Panc1 (cell line): Measurements from ENCODE around the gene ABCC11. TPM values are rescaled to one million over a fixed set of nuclear protein-coding genes. Genes with fewer than 3 reads are reported as not detected.

Experiments used
- ATAC-seq: fragments of 200-7000 bp; cut with Tn5 transposase; 2 replicates; pipeline ENCODE4 v1.9.1; 2020; ENCODE audit warnings: mild to moderate bottlenecking, moderate library complexity
- BruUV-seq: library from RNA; stranded (reverse); fragments of 400-500 nt; replicated peaks from 2 replicates; lab custom pipeline; 2021; lab: Mats Ljungman, UMichigan
- CTCF ChIA-PET: fragments of 300-600 bp; sonication (Branson Sonifier 250); formaldehyde crosslinking; loops from one replicate; lab custom pipeline; 2022; ENCODE audit warnings: antibody characterized with exemption; lab: Charles Lee
- POLR2A ChIA-PET: fragments of 300-600 bp; sonication (Branson Sonifier 250); formaldehyde crosslinking; loops from one replicate; lab custom pipeline; 2022; ENCODE audit warnings: antibody characterized with exemption; lab: Charles Lee
- DNase-seq: peaks from one replicate; pipeline ENCODE4 v3.0.0-alpha.2; 2010; ENCODE audit warnings: low read depth, low spot score
- H3K27ac ChIP-seq: 2 replicates; pipeline ENCODE4 v1.5.1; 2011; ENCODE audit warnings: mild to moderate bottlenecking, low read length, inconsistent platforms
- H3K27me3 ChIP-seq: fragments of 200-500 bp; sonication (Bioruptor generic); 2 replicates; pipeline ENCODE4 v1.6.0; 2014; ENCODE audit warnings: low read length, inconsistent platforms; ENCODE audit not compliant: control insufficient read depth, insufficient read depth
- H3K36me3 ChIP-seq: fragments of 200-500 bp; sonication (Bioruptor generic); 2 replicates; pipeline ENCODE4 v1.5.1; 2014; ENCODE audit warnings: inconsistent platforms, mild to moderate bottlenecking, low read length, moderate library complexity; ENCODE audit not compliant: control insufficient read depth, insufficient read depth
- H3K4me1 ChIP-seq: 2 replicates; pipeline ENCODE4 v1.5.1; 2011; ENCODE audit warnings: inconsistent platforms, mild to moderate bottlenecking, low read length, moderate library complexity; ENCODE audit not compliant: control insufficient read depth, insufficient read depth
- H3K4me3 ChIP-seq, 2 experiments: 2 replicates each; pipeline ENCODE4 v1.5.1; 2011 to 2012; ENCODE audit warnings: low read depth in 2 of 2, low read length in 2 of 2, mild to moderate bottlenecking in 2 of 2, inconsistent platforms in 1 of 2, moderate library complexity in 1 of 2
- H3K9me3 ChIP-seq: fragments of 200-500 bp; sonication (Bioruptor generic); 2 replicates; pipeline ENCODE4 v1.5.1; 2014; ENCODE audit warnings: low read depth, mild to moderate bottlenecking, inconsistent platforms, low read length, moderate library complexity; ENCODE audit not compliant: control insufficient read depth, insufficient read depth
- POLR2AphosphoS5 ChIP-seq: IDR thresholded peaks from 2 replicates; pipeline ENCODE4 v1.6.1; 2012; ENCODE audit warnings: mild to moderate bottlenecking, low read depth, low read length, moderate library complexity
- SIN3A ChIP-seq: IDR thresholded peaks from 2 replicates; pipeline ENCODE4 v1.6.1; 2012; ENCODE audit warnings: low read depth, mild to moderate bottlenecking, low read length, moderate library complexity, borderline replicate concordance; ENCODE audit not compliant: insufficient read depth
- TCF7L2 ChIP-seq: IDR thresholded peaks from 2 replicates; pipeline ENCODE4 v1.6.1; 2011; ENCODE audit warnings: mild to moderate bottlenecking, low read depth, low read length, inconsistent platforms
- in situ Hi-C: cut with HindIII; loops from 2 replicates; pipeline ENCODE4 v1.10.0; 2016; ENCODE audit warnings: low sequenced_read_pairs, low pct_unique_long_range_greater_than_20kb
- intact Hi-C: fragments of 100-400 bp; cut with micrococcal nuclease; formaldehyde crosslinking; loops from one replicate; pipeline ENCODE4 v1.10.0; 2022; ENCODE audit not compliant: unreplicated experiment
- total RNA-seq: library from RNA; stranded (reverse); gene quantifications from one replicate; pipeline ENCODE4 v1.2.1, GENCODE V29; 2021; ENCODE audit not compliant: unreplicated experiment
- TF ChIP-seq, protein P1 (sequence below): fragments of 450-650 bp; IDR thresholded peaks from 2 replicates; pipeline ENCODE4 v1.5.1; 2017; ENCODE audit warnings: mild to moderate bottlenecking
- TF ChIP-seq, protein P2 (sequence below), 2 experiments: IDR thresholded peaks; 2 replicates each; pipeline ENCODE4 v1.6.1; 2011 to 2012; ENCODE audit warnings: low read depth in 2 of 2, control low read depth in 1 of 2, low read length in 1 of 2, mild to moderate bottlenecking in 1 of 2, moderate library complexity in 1 of 2; ENCODE audit not compliant: insufficient read depth in 1 of 2

ABCC11 gene
- total RNA-seq, 1 experiment from 2014 or later = not detected

DNA sequence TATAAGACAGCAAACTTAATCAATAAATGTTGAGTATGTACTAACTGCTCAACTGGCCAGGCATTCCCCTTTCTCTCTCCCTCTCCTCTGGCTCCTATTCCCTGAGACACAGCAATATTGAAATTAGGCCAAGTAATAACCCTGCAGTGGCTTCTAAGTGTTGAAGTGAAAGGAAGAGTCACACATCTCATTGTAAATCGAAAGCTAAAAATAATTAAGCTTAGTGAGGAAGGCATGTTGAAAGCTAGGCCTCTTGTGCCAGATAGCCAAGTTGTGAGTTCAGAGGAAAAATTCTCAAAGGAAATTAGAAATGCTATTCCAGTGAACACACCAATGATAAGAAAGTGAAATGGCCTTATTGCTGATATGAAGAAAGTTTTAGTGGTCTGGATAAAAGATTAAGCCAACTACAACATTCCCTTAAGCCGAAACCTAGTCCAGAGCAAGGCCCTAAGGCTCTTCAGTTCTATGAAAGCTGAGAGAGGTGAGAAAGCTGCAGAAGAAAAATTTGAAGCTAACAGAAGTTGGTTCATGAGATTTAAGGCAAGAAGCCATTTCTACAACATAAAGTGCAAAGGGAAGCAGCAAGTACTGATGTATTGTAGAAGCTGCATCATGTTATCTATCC, 35.4 kb upstream of the ABCC11 start:
- DNase-seq = no peak
- no peaks in the 10 kb centered on the region for H3K27me3 ChIP-seq
- H3K27ac ChIP-seq = no peak overlapping the region
- H3K9me3 ChIP-seq = no peaks in the 10 kb centered on the region
- H3K36me3 ChIP-seq = no peaks in the 10 kb centered on the region
- ChIA-PET CTCF (no interaction called here), POLR2A (interaction anchor here (0.6 kb wide), 1 partner anchor 308 kb away, joined by 8 read pairs; no protein-coding TSS in a partner anchor)
- H3K4me3 ChIP-seq = no peak overlapping the region
- H3K4me1 ChIP-seq = no peaks in the 10 kb centered on the region; the same call in 1 of the 2 replicates
- intact Hi-C loops (no loop called here), in situ Hi-C loops (no loop called here)
- ATAC-seq = no peak
- TF ChIP-seq, protein P1, sequence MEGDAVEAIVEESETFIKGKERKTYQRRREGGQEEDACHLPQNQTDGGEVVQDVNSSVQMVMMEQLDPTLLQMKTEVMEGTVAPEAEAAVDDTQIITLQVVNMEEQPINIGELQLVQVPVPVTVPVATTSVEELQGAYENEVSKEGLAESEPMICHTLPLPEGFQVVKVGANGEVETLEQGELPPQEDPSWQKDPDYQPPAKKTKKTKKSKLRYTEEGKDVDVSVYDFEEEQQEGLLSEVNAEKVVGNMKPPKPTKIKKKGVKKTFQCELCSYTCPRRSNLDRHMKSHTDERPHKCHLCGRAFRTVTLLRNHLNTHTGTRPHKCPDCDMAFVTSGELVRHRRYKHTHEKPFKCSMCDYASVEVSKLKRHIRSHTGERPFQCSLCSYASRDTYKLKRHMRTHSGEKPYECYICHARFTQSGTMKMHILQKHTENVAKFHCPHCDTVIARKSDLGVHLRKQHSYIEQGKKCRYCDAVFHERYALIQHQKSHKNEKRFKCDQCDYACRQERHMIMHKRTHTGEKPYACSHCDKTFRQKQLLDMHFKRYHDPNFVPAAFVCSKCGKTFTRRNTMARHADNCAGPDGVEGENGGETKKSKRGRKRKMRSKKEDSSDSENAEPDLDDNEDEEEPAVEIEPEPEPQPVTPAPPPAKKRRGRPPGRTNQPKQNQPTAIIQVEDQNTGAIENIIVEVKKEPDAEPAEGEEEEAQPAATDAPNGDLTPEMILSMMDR = no peak
- TF ChIP-seq TCF7L2 (no peak), POLR2AphosphoS5 (no peak), SIN3A (no peak)
- TF ChIP-seq, protein P2, sequence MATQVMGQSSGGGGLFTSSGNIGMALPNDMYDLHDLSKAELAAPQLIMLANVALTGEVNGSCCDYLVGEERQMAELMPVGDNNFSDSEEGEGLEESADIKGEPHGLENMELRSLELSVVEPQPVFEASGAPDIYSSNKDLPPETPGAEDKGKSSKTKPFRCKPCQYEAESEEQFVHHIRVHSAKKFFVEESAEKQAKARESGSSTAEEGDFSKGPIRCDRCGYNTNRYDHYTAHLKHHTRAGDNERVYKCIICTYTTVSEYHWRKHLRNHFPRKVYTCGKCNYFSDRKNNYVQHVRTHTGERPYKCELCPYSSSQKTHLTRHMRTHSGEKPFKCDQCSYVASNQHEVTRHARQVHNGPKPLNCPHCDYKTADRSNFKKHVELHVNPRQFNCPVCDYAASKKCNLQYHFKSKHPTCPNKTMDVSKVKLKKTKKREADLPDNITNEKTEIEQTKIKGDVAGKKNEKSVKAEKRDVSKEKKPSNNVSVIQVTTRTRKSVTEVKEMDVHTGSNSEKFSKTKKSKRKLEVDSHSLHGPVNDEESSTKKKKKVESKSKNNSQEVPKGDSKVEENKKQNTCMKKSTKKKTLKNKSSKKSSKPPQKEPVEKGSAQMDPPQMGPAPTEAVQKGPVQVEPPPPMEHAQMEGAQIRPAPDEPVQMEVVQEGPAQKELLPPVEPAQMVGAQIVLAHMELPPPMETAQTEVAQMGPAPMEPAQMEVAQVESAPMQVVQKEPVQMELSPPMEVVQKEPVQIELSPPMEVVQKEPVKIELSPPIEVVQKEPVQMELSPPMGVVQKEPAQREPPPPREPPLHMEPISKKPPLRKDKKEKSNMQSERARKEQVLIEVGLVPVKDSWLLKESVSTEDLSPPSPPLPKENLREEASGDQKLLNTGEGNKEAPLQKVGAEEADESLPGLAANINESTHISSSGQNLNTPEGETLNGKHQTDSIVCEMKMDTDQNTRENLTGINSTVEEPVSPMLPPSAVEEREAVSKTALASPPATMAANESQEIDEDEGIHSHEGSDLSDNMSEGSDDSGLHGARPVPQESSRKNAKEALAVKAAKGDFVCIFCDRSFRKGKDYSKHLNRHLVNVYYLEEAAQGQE (IDR thresholded peaks at IDR 0.05; ENCODE audit: insufficient read depth in 1 of 2, low read depth in 2 of 2, low read length in 1 of 2) = no peak
- BruUV-seq = no TSS peak

DNA sequence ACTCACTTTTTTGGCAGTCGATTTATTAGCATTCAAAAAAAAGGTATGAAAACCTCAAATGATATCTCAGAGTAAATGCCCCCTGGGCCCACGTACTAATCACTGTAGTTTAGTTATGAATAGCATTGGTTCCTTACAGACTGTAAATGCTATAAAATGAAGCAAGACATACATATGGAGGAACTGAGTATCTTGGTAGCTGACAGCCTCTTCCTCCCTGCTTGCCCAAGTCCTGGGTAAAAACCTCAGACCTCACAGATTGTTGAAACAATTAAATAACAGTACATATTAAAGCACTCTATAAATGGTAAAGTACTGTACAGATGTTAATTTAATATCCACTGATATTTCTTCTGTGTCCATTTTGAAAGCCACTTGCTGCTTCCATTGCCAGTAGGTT, 33.2 kb upstream of the ABCC11 start:
- no peak for ATAC-seq
- TF ChIP-seq, protein P1 = no peak
- TF ChIP-seq POLR2AphosphoS5 = no peak
- TF ChIP-seq TCF7L2 = no peak
- TF ChIP-seq, protein P2 (IDR thresholded peaks at IDR 0.05; ENCODE audit: insufficient read depth in 1 of 2, low read depth in 2 of 2, low read length in 1 of 2) = no peak
- no peak for TF ChIP-seq SIN3A
- no peaks in the 10 kb centered on the region; the same call in 1 of the 2 replicates for H3K4me1 ChIP-seq
- in situ Hi-C loops = no loop called here
- ChIA-PET CTCF (no interaction called here), POLR2A (no interaction called here)
- no peaks in the 10 kb centered on the region for H3K9me3 ChIP-seq
- H3K27ac ChIP-seq = no peak overlapping the region
- no peak overlapping the region for H3K4me3 ChIP-seq
- no peak for DNase-seq
- BruUV-seq = no TSS peak
- no peaks in the 10 kb centered on the region for H3K27me3 ChIP-seq
- H3K36me3 ChIP-seq = no peaks in the 10 kb centered on the region
- intact Hi-C loops = no loop called here
